WTC11 (cell line): Measurements from ENCODE around the gene LIF.

Experiments used
- AFF4 ChIP-seq: sonication (generic); formaldehyde crosslinking; IDR thresholded peaks from 2 replicates; pipeline ENCODE4 v1.8.1; 2023; ENCODE audit warnings: mild to moderate bottlenecking, missing genetic modification reagents, borderline replicate concordance
- CTCF ChIP-seq: fragments of 200-600 bp; IDR thresholded peaks from 2 replicates; pipeline ENCODE4 v1.8.0; 2022; ENCODE audit warnings: antibody characterized with exemption
- E2F4 ChIP-seq: sonication (generic); formaldehyde crosslinking; IDR thresholded peaks from 2 replicates; pipeline ENCODE4 v1.8.1; 2022; ENCODE audit warnings: low read depth, mild to moderate bottlenecking, moderate library complexity, missing genetic modification reagents, borderline replicate concordance
- ETV6 ChIP-seq: sonication (generic); formaldehyde crosslinking; IDR thresholded peaks from 2 replicates; pipeline ENCODE4 v1.8.1; 2022; ENCODE audit warnings: mild to moderate bottlenecking, missing genetic modification reagents
- GABPB1 ChIP-seq: sonication (generic); formaldehyde crosslinking; IDR thresholded peaks from 2 replicates; pipeline ENCODE4 v1.8.1; 2023; ENCODE audit warnings: mild to moderate bottlenecking, missing genetic modification reagents
- HMGXB4 ChIP-seq: sonication (generic); formaldehyde crosslinking; IDR thresholded peaks from 2 replicates; pipeline ENCODE4 v1.8.1; 2023; ENCODE audit warnings: mild to moderate bottlenecking, moderate library complexity, missing genetic modification reagents
- MAX ChIP-seq: sonication (generic); formaldehyde crosslinking; IDR thresholded peaks from 2 replicates; pipeline ENCODE4 v1.8.0; 2022; ENCODE audit warnings: mild to moderate bottlenecking, missing genetic modification reagents
- NFE2L1 ChIP-seq: sonication (generic); formaldehyde crosslinking; IDR thresholded peaks from 2 replicates; pipeline ENCODE4 v1.8.1; 2023; ENCODE audit warnings: missing genetic modification reagents
- NR2C2 ChIP-seq: sonication (generic); formaldehyde crosslinking; IDR thresholded peaks from 2 replicates; pipeline ENCODE4 v1.8.0; 2022; ENCODE audit warnings: mild to moderate bottlenecking, missing genetic modification reagents
- RELA ChIP-seq: sonication (generic); formaldehyde crosslinking; IDR thresholded peaks from 2 replicates; pipeline ENCODE4 v1.8.1; 2022; ENCODE audit warnings: missing genetic modification reagents, mild to moderate bottlenecking, borderline replicate concordance
- TEAD1 ChIP-seq: sonication (generic); formaldehyde crosslinking; IDR thresholded peaks from 2 replicates; pipeline ENCODE4 v1.8.0; 2022; ENCODE audit warnings: mild to moderate bottlenecking, missing genetic modification reagents
- ZBTB21 ChIP-seq: sonication (generic); formaldehyde crosslinking; IDR thresholded peaks from 2 replicates; pipeline ENCODE4 v1.8.1; 2023; ENCODE audit warnings: mild to moderate bottlenecking, missing genetic modification reagents, borderline replicate concordance
- ZNF121 ChIP-seq: sonication (generic); formaldehyde crosslinking; IDR thresholded peaks from 2 replicates; pipeline ENCODE4 v1.8.0; 2023; ENCODE audit warnings: missing genetic modification reagents
- ZNF317 ChIP-seq: sonication (generic); formaldehyde crosslinking; IDR thresholded peaks from 2 replicates; pipeline ENCODE4 v1.8.1; 2023; ENCODE audit warnings: low read depth, mild to moderate bottlenecking, moderate library complexity, missing genetic modification reagents, borderline replicate concordance

GRCh38 chr22:30228509-30229359 is 17.8 kb downstream of the LIF start:
- TF ChIP-seq AFF4 (CRISPR knock-in tag): no peak
- TF ChIP-seq CTCF: no peak
- no peak for TF ChIP-seq E2F4
- no peak for TF ChIP-seq RELA (CRISPR knock-in tag)
- TF ChIP-seq MAX (CRISPR knock-in tag): no peak
- TF ChIP-seq NFE2L1 (CRISPR knock-in tag): no peak
- no peak for TF ChIP-seq ETV6 (CRISPR knock-in tag)
- no peak for TF ChIP-seq TEAD1 (CRISPR knock-in tag)
- TF ChIP-seq ZNF317: no peak
- no peak for TF ChIP-seq ZBTB21 (CRISPR knock-in tag)
- TF ChIP-seq NR2C2 (CRISPR knock-in tag): no peak
- TF ChIP-seq ZNF121 (CRISPR knock-in tag): no peak
- TF ChIP-seq HMGXB4 (CRISPR knock-in tag): no peak
- TF ChIP-seq GABPB1 (CRISPR knock-in tag): no peak
